Measurements from ENCODE around the gene TTC28.

TTC28 gene

DNA sequence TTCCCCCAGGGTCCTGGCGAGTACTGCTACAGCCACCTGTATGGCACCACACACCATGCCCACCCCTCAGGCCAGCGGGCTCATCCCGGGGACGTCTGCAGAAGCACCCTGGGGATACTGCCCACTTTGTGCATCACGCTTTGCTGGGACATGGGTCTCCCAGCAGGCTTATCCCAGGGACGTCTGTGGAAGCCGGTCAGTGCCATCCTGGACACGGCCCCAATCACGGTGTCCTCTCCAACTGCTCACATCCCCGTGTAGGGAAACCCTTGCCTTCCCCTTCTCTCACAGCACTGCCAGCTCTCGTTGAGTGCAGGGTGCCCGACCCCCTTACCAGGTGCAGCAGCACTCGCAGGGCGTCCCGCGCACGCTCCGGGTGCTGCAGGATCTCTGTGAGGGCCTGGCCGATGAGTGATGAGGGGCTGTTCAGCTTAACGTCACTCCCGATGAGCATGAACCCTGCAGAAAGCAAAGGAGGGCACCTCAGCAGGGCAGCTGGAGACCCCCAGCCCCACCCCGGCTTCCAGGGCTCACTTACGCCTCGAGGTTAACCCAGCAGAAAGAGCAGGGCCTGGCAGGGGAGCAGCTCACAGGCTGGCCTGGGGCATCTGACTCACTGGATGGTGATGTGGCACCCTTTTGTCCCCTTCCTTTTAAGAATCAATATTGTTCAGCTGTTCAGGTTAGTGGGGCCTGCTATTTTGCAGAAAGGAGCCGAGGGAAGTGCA, 683.7 kb downstream of the TTC28 start:
- no peak for DNase-seq

DNA sequence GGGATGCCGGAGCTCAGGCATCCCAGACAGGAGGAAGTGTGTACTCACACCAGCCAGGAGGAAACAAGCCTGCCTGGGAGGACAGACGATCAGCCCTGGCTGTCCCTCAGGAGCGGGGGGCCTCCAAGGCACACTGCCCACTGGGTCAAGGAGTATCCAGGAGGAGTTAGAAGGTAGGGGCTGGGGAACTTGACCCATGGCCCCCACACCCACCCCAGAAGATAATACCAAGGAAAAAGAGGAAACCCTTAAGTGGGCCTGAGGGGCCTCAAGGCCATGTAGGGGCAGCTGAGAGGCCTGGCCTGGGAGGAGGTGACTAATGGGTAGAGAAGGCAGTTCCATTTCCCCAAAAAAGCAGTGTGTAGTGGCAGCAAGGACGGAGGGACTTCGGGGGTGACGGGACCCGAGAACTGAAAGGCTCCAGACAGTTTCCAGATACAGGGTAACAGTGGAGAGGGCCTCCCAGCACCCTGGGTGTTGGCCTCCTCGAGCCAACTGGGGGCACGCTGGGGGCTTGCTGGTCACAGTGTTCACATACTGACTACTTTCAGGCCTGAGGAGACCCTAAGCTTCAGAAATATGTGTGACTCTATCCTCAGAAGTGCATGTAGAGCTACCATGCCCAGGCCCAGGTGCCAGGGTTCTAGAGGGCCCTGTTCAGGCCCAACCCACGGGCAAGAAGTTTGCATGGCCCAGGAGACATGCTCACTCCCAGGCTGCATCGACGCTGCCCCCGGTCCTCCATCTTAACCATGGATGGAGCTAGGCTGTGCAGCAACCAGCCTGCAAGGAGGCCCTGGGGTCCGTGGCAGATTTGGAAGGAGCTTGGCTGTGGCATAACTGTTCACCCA, 684.9 kb downstream of the TTC28 start:
- DNase-seq, result peak; percentile 13

DNA sequence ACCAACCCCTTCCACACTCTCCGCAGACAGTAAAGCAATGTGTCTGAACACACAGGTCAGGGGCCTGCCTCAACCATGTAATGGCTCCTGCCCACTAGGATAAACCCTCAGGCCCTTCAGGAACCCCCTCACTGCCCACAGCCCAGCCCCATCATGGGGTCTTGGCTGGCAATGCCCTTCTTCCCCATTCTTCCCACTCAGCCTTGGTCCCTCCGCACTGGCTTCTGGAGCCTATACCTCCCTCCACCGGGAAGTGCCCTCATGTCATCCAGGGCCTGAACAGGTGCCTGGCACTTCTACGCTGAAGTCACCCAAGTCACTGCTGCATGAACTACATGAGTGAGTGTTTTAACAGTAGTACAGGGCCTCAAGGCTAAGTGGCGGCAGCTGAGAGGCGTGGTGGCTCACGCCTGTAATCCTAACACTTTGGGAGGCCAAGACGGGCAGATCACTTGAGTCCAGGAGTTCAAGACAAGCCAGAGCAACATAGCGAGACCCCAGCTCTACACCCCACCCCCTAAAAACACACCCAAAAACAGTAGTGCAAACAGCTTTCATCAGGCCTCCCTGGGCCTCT, 685.8 kb downstream of the TTC28 start:
- peak; percentile 14 for DNase-seq

DNA sequence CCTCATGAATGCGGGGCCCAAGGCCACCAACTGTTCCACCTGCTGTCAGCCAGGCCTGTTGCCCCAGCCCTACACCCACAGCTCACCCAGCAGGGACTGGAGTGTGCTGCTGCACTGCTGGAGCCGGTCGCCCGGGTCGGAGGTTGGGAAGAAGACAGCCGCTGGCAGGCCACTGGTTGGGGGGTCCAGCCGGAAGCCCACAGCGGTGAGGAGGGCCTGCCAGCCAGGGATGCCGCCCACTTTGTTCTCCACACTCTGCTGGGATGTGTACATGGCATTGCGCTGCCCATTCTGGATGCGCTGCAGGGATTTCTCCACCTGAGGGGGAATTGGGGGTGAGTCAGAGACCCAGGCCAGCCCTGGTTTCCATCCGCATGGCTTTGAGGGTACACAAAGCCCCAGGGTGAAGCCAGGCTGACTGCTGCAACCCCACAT, 686.4 kb downstream of the TTC28 start:
- DNase-seq, result no peak

DNA sequence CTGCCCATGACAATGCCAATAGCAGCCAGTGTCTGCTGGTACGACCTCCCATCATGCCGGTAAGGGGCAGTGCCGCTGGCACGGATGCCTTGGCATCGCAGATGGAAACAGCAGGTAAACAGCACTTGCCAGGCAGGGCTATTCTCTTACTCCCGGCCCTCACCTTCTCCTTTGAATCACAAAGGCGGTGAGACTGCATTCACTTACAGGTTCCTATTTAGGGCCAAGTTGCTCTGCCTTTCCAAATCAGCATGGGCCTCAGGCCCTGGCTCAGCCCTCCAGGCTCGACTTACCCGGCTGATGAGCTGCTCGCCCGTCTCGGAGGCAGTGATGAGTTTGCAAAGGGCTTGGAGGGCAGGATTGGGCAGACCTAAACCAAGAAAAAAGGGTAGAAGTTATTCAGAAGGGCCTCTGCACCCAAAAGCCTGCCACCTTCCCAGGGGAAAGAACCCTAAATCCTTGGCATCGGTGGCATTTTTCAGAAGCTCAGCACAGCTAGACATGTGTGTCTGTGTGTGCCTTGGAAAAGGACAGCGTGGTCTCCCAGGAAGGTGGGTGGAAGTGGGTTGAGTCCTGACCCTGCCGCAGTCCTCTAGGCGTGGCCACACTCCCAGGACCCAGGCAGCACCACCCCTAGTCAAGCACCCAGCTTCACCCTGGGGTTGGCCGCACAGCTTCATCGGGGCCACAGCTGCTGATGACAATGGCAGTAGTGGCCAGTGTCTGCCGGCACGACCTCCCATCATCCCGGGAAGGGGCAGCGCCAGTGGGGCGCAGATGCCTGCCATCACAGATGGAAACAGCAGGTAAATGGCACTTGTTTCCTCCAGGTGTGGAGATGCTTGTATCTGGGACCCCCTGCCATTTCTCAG, 687.1 kb downstream of the TTC28 start:
- DNase-seq, result no peak

DNA sequence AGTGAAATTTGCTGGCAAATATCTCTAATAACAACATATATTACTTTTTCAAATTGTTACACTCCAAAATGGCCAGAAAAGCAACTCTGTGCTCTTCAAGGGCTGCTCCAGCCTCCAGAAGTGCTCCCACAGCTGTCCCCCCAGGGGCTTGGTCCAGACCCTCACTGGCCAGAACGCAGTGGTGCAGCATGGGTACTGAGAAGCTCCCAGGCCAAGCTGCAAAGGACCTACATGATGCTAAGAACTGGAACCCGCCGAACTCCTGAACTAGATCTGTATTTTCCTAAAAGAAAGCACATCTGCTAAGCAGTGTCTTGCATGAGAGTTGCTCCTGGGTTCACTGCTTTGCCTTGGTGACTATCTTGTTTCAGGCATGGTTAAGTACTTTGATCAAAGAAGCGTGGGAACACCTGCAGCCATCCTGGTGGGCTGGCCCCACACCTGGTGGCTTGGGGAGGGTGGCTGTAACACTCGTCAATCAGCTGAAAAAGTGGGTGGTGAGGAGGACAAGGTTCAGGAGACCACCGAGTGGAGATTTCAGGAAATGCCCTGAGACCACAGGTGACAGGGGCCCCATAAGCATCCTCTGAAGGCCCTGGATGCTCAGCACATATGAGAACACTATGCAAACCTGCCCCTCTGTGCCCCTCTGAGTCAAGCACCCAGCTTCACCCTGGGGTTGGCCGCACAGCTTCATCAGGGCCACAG, 687.9 kb downstream of the TTC28 start:
- no peak for DNase-seq

DNA sequence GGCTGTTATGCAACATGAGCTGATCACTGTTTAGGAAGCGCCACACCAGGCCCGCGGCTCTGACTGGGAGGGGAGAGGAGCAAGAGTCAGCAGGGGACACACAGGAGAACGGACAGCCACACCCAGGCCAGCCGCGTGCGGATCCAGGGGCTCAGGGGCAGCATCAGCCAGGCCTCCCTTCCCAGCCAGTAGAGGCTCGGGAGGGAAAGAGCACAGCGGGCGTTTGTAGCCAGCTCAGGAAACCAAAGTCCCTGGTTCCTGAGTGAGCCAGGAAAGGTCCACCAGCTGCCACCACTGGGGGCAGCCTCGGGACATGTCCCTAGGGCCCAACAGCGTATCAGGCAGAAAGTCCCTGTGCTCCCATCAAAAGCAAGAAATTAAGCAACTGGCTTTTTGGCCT, 688.8 kb downstream of the TTC28 start:
- peak; percentile 55 for DNase-seq

DNA sequence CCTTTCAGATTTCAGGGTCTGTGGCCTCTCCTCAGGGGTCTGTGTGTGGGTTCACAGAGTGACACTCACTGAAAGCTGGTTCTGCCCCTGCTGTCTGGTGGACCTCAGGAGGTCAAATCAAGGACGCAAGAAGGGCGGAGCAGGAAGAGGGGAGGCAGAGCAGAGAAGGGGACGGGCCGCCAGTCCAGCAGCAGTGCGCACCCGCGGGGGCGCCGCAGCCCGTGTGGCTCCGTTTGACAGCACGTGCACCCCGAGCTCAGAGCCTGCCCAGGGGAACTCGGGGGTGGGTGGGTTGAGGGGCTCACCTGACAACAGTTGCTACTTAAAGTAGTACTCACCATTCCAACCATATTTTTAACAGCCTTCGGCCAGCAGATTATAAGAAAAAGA, 689.2 kb downstream of the TTC28 start:
- no peak for DNase-seq

DNA sequence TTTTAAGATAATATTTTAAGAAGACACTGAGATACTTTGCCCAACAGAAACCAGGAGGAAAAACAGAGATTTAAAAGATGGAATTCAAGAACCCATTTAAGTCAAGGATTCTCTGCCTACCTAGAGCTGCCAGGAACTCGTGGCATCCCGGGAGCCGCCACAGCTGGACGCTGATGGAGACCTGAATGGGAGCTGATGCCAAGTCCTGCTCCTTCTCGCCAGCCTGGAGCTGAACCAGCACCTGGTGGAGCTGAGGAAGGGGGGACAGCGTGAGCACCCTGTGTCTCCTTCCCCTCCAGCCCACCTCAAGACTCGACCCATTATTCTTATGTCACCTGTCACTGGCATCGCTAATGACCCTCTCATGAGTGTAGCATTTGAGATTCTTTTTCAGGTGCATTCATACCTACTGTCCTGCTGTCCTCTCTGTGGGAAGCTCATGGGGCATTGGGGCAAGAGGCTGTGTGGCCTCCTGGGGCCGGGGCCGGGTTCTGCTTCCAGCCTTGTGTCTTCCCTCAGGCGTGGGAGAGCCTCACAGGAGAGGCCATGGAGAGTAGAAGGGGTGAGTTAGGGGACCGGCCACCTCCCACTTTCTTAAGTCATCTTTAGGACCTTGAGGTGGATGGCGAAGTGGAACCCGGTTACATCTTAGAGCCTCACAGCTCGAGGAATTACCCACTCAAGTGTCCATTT, 689.7 kb downstream of the TTC28 start:
- no peak for DNase-seq

DNA sequence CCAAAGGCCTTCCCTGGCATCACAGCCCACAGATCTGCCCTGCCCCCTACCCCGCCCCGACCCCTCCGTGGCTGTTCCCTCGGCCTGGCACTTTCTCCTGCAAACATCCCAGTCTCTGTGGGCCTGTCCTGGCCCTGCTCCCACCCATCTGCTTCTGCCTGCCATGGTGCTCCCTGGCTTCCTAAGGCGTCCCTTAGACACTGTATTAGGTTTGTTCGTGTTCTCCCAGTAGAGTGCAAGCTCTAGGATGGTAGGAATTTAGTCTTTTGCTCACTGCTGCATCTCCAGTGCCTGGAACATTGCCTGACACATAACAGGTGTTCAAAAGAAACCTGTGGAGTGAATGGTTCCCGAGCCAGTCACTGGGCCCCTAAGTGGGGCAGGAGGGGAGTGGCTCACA, 690.9 kb downstream of the TTC28 start:
- no peak for DNase-seq

DNA sequence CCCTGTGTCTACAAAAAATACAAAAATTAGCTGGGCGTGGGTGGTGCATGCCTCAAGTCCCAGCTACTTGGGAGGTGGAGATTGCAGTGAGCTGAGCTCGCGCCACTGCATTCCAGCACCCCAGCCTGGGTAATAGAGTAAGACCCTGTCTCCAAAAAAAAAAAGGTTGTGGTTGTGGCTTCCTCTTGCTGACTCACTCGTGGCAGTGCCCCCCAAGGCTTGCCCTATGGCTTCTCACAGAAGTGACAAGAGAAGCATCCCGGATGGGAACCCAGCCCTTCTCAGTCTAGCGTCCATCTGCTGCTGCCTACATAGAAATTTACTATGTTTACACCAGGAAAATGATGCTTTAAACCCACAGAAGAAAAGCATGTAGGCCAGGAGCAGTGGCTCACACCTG, 692.1 kb downstream of the TTC28 start:
- no peak for DNase-seq

DNA sequence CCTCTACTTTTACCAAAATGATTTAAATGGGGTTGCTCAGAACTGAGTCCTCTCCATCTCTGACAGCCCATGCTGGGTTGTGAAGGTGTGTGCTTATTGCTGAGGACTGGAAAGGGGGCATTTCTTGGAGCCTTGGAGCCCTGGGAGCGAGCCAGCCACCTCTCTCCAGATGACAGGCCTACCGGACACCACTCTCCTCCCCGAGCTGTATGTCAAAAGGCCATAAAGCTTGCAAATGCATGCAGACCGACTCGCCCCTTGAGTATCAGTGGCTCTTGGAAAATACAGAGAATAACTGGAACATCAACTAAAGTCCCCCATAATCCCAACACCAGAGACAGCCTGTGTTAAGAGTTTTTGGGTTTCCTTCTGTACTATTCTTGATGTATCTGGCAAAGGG, 692.7 kb downstream of the TTC28 start:
- DNase-seq, result no peak

DNA sequence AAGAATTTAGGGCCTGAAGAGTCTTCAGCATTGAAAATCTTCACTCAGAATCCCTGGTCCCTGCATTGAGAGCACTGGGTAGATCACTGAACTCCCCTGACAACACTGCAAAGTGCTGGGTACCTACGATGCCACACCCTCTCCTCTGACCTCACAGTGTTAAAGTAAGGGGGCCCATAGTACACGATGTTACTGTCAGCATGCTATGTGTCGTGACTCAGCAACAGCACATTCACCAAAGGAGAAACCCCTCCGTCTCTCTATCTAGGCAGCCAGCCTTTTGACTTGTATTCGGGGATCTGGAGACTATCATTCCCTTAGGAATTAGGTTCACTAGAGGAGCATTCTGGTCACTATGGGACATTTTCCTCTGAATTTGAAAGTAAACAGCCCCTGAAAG, 693.2 kb downstream of the TTC28 start:
- no peak for DNase-seq

DNA sequence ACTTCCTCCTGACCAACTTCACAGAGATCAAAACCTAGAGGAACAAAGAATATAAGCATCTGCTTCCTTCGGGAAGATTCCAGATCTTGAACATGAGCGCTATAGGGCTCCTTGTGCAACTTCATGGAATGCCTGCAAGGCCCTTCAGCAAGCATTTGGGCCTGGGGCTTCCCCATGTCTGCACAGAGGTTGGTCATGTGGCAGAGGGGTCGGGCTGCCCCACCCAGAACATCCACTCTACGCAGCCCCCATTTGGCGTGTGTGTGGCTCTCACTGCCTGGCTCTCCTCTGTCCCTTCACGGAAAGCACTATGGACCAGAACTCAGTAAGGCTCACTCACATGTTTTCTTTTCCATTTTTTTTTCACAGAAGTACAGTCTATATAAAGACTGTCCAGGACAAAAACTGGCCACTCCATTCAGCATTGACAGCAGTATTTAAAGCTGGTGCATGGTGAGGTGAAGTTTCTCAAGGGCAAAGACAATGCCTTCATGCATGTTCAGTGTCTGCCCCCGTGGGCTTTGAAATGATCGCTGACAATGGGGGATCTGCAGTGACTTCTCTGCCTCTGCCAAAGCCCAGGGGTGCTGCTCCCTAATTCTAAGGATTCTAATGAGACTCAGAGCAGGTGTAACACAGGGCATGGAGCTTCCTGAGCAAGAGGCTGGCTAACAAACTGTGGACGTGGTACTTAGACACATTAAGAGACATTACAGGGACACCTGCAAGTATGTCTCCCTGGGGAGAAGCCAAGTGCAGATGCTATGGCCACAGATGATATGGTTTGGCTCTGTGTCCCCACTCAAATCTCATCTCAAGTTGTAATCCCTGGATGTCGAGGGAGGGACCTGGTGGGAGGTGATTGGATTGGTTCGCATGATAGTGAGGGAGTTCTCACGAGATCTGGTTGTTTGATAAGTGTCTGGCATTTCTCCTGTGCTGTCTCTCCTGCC, 694.0 kb downstream of the TTC28 start:
- DNase-seq, result no peak

DNA sequence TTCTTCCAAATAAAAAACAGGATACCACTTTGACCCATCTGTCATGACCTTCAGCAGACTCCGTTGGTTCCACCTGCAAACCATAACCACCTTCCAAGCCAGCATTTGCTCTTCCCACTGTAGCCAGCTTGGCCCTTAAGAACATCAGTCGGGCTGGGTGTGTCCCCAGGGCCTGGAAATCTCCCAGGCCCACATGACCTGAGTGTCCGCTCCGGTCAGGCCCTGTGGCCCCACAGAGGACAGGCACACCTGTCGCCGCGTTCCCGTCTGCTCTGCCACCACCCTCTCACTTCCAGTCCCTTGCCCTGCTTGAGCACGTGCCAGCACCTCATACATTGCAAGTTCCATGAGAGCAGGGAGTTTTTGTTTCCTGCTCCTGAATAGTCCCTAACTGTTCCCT, 694.9 kb downstream of the TTC28 start:
- DNase-seq, result no peak

DNA sequence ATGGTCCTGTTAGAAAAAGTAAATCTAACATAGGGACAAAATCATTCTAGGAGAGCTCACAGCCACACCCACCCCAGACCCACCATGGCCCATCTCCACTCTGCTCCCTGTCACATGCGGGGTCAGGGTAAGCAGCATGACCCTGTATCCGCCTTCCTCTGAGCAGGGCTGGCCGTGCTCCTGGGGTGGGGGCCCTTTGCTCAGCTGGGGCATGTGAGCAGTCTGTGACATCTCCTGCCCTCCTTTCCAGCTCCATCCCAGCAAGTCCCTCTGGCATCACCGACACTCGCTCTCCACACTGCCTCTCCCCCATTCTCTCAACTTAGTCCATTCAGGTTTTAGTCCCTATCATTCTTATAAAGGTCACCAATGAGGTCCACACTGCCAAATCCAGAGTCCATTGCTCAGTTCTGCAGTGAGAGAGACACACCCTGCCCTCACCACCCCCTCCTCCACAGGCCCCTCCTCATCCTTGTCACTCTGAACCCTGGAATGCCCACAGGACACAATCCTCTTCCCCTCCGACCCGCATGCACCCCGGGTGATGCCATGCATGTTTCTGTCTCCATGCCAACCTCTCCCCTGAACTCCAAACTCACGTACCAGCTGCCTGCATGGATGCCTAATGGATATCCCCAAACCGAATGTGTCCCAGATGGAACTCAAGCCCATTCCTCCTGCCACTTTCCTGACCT, 695.5 kb downstream of the TTC28 start:
- no peak for DNase-seq

DNA sequence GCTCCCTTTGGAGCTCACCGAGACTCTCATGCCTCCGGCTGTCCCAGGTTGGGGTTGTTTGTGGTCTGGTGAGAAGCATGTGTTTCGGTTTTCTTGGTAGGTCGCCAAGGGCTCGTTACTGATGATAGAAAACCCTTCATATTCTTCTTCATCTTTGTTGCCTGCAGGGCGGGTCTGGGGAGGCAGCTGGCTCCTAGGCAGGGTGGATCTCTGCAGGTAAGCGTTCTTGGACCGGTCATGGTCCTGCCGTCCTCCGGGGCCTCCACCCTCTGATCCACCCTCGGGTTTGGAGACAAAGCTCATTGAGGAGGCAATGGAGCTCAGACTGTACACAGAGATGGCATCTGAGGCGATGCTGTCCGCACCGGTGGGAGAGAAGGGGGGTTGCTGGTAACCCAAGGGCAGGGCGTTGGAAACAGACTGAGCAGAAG, 696.3 kb downstream of the TTC28 start:
- no peak for DNase-seq

DNA sequence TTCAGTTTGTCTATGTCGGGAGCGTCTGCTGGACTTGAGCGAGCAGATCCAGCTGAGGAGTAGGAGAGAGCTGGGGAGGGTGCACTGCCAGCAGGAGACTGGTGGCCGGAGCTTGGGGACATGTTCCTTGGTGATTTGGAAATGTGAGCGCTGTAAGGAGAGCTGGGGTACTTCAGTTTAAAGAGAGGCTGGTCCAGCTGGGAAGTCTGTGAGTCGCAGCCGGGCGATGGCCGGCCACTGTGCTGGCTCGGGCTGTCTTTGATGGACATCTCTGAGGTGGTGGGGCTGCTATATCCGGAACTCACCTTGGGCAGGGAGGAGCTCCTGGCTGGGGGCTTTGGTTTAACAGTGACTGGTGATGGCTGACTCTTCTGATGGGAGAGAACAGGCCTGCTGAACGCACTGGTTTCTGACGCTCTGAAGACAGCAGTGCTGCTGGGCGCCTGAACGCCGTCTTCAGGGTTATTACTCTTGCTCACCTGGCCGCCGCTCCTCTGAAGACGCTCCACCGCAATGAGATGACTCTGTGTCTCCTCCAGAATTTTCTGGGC, 696.9 kb downstream of the TTC28 start:
- no peak for DNase-seq

DNA sequence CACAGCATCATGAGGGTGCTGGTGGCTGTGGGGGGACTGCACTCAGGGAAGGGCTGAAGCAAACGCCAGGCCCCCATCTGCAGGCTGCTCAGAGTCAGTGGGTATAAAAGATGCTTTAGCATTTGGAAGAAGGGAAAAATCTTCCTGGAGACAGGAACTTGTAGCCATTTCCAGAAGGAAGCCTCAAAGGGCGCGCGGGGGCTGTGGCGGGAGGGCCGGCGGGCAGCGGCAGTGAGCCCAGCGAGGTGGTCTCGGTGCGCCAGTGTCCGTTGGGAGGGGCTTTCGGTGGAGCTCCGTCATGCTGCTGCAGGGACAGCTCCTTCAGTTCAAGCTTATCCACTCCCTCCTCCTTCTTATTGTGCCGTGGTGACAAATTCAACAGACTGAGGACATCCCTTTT, 697.5 kb downstream of the TTC28 start:
- DNase-seq, result no peak

Measured in right hindlimb (tissue), 1 donor.